ENCODE results near the gene EEF1AKMT1.

The EEF1AKMT1 gene

DNA sequence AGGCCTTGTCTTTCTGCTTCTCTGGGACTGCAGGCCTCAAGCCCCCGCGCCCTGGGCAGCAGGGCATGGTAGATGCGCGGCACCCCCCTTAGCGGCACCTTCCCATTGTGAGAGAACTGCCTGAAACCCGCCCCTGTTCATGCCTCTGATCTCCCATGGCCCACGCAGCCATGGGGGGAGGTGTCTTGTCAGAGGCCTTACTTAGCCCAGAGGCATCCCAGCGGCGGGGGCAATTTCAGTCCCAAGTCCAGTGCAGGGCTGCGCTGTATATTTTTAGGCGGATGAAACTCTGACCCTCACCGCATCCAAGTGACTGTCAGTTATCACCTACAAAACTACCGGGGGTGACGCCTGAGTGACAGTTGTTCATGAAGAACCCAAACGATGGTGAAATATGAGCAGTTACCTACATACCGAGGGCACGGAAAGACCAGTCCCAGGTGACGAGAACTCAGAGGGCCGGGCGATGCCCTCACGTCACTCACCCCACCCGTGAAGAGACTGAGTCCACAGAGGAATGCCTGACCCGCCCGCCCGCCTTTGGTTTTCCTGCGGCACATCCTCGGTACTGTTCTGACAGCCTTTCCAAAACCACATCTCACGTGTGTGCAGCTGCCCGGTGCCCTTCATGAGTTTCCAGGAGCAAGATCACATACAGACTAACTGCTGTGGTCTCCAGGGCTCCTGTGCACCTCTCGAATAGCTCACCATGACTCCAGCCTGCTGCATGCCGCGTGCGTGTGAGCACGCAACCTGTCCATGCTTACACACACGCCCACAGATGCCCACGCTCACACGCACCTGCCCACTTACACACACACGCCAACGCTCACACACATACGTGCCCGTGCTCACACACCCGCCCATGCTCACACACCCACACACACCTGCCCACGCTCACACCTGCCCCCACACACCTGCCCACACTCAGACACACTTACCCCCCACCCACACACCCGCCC, 55.9 kb downstream of the EEF1AKMT1 start:
- DNase-seq = no peak

DNA sequence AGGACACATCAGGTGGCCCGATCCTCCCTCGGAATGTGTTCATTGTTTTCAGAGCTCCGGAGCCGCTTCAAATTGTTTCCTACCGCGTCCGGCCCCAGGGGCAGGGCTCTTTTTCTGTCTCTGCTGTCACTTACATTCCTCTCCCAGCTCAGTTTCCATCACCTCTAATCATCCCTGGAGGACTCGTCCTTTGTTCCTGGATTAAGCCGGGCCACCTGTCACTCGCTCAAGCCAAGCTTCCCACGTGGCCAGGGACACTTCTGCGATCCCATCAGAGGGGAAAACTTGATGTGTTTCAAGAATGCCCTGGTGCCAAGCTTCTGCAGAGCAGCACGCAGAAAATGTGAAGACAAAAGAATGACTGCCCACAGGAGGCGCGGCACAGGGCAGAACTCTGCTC, 56.8 kb downstream of the EEF1AKMT1 start:
- no peak for DNase-seq

DNA sequence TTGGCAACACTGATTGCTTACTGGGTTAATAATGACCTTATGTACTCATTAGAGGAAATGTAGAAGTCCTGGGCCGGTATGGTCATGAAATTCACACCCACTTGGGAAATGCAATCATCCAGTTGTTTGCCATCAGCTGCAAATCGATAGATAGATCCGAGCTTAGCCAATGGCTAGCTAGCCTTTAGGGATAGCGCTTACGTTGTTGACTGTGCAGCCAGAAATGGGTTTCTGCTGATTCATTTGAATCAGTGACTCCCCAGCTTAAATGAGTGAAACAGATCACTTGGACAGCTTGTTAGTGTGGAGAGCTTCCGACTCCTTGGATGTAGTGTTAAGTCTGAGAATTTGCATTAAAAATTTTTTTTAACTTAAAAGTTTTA, 58.4 kb downstream of the EEF1AKMT1 start:
- no peak for DNase-seq

GRCh38 chr13:20714563-20715329, 59.0 kb downstream of the EEF1AKMT1 start:
- no peak for DNase-seq

DNA sequence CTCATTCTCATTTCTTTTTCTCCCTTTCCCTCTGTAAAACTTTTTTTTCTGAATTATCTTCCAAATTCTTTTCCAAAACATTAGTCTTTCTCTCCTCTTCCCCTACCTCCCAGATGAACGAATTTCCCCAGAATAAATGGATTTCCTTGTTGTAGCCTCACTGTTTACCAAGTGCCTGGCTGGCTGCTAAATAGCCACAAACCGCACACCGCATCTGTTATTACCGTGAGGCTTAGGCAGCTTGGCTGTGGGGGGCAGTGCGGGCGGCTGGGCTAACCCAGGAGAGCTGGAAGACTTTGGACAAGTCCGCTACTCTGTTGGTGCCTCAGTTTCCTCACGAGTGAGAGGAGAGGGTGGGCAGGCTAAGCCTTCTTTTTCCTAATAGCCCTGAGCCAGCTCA, 59.6 kb downstream of the EEF1AKMT1 start:
- no peak for DNase-seq

GRCh38 chr13:20713751-20714150, 60.0 kb downstream of the EEF1AKMT1 start:
- DNase-seq = no peak

- no peak for DNase-seq
These were observed 60.8 kb downstream of the EEF1AKMT1 start for GRCh38 chr13:20713014-20713376.

DNA sequence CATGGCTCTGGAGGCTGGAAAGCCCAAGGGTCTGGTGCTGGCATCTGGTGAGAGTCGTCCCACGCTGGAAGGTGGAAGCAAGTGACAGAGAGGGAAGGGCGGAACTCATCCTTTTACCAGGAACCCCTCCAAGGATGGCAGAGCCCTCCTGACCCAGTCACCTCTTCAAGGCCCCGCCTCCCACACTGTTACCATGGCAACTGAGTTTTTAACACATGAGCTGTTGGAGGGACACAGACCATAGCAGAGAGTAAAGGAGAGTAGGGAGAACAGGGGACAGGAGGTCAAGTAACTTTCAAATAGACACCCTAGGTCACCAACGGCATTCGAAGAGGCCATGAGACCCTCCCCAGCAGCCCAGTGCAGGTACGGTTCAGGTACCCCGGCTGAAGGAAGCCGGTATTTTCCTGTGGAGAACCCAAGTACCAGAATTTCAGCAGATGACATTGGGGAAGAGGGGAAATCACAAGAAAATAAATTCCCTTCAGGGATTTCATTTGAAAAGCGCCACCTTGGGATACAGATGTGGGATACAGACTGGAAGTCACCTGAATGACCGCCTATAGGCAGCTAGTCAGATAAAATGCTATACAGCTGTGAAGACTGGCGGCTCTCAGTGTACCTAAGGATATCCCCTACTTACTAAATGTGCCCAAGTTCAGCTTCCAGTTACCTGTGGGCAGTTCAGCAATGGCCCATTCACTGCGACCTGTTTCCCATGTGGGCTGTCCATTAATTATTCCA, 62.3 kb downstream of the EEF1AKMT1 start:
- no peak for DNase-seq

GRCh38 chr13:20709782-20710181, 64.0 kb downstream of the EEF1AKMT1 start:
- DNase-seq = no peak

DNA sequence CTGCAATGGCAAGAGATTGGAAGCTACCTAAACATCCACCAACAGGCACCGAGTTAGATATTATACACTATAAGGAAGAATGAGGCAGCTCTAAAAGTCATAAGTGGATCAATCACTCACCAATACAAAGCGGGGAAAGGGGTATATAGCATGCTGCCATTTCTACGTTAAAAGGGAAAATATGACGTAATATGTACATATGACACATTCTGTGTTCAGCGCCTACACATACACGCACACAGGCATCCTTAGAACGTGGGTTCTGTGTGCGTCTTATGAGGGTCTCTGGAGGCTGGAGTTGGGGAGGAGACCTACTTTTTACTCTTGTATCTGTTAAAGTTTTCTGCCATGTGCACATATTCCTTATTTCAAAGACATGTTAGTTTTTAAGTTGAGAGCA, 64.4 kb downstream of the EEF1AKMT1 start:
- DNase-seq = no peak

DNA sequence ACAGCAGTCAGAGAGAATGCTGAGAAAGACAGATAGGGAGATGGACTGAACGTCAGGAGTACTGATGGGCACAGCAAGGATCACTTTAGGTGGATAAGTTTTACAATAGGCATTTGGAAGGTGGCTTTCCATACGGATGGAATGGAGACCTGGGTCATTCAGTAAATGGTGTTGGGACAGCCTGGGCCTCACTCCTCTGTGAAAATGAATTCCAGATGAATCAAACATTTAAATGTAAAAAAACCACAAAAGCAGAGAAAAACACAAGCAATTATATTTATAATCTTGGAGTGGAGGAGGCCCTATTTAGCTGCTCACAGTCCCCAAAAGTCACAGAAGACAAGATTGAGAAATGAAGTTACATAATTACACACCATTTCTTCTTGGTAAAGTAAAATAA, 65.5 kb downstream of the EEF1AKMT1 start:
- DNase-seq = no peak

DNA sequence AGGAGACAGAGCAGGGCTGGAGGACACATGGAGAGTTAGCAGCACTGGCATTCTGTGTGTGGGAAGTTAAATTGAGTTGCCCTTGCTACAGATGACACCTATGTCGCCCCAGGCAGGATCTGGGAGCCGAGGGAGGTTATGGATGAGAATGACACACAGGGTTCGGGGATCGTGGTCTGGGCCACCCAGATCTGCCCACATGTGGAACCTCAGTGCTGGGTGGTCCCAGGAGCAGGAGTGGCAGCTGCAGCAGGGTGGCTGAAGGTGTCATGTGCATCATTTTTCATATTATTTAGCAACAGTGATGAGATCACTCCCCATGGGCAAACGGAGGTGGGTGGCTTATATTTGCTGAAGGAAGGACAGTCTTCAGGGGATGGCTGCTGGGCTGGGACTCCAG, 67.1 kb downstream of the EEF1AKMT1 start:
- DNase-seq = no peak

DNA sequence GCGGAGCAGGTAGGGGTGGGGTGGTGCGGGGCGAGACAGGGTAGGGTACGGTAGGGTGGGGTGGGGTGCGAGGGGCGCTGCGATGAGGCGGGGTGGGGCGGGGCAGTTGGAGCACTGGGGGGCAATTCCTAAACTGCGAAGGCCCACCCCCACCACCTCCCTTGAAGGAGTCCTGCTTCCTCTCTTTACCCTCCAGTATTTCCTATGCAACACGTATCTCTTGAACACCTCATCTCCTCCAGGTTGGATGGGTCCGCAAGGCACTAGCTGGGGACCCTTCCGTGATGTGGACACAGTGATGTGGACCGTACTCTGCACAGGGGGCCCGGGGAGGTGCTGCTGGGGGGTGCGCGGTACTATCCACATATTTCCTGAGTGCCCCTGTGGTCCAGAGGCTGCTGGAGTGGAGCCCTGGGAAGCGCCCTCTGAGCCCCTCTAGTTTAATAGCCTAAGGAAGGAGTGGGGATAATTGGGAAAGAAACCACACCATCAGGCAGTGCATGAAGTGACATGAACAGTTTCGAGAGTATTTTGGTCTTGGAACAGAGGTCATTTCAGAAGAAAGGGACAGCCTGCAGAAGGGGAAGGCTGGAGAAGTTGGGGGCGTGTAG, 69.2 kb downstream of the EEF1AKMT1 start:
- no peak for DNase-seq

GRCh38 chr13:20703780-20704458, 69.8 kb downstream of the EEF1AKMT1 start:
- no peak for DNase-seq

DNA sequence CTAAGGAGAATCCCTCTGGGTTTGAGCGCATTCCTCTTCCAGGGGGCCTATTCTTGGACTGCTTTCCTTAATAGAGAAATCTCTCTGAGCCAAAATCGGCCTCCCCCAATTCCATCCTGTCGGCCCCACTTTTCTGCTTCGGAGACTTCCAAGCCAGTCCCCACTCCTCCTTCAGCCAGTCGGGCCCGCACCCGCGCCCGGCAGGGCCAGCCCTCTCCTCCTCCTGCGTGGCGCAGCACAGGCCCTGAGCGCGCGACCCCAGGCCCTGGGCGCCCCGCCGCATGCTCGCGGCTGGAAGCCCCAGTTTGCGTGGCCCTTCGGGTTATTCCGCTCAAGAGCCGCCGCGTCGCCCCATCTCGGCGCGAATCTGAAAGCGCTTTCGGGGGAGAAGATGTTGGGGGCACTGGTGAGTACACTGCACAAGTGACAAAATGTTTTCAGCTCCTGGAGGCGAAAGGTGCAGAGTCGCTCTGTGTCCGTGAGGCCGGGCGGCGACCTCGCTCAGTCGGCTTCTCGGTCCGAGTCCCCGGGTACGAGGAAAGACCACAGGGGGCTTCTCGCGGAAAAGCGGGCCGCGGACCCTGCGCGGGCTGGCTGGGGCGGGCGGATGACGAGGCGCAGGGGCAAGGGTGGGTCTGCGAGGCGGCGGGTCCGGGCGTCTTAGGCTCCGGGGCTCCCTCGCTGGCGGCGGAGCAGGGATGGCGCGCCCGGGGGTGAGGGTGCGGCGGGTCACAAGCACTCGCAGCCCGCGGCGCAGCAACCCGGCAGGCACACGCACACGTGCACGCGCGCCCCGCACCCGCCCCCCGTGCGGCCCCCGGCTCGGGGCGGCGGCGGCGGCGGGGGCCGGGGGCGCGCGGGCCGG, 70.6 kb downstream of the EEF1AKMT1 start, which contains the start of gene IL17D:
TSS of gene IL17D (plus strand) at position 785 of the 865 bp plus-strand sequence. CDS start 303 bp downstream, outside the sequence.
- DNase-seq = no peak

GRCh38 chr13:20702530-20702914, 71.2 kb downstream of the EEF1AKMT1 start:
- DNase-seq = no peak

GRCh38 chr13:20701461-20701860, 72.3 kb downstream of the EEF1AKMT1 start:
- DNase-seq = no peak

GRCh38 chr13:20700288-20700687, 73.5 kb downstream of the EEF1AKMT1 start:
- DNase-seq = no peak

DNA sequence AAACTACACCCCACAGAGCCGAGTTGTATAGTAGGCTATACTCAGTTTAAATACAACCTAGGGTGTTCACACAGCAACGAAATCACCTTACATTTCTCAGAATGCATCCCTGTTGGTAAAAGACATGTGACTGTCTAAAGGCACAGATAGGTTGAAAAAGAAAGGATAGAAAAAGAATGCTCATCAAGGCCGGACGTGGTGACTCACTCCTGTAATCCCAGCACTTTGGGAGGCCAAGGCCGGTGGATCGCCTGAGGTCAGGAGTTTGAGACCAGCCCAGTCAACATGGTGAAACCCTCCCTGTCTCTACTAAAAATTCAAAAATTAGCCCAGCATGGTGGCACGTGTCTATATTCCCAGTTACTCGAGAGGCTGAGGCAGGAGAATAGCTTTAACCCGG, 74.0 kb downstream of the EEF1AKMT1 start:
- DNase-seq = no peak

GRCh38 chr13:20696073-20696472, 77.7 kb downstream of the EEF1AKMT1 start:
- DNase-seq = no peak

DNA sequence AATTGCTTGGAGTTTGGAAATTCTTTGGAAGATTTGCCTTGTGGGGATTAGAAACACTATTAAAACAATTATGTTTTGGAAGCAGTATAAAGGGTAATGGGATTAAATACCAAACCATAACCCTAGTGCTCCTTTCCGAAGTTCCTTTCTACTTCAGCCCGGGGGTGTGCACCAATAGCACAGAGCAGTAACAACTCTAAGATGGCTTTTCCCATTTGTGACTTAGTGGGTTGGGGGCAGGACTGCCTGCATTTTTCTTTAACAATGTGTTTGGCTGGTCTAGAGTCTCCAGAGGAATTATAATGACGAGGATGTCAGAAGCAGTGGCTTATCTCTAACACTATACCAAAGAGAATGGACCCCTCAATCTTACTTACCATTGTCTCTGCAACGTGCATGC, 82.1 kb downstream of the EEF1AKMT1 start:
- DNase-seq = no peak

All from NCI-H1436 treated with DMSO at 0.1 percent for 48 hours (cell line).